VCaP (cell line): ENCODE measurements around the gene ITM2C.

Experiments used
- H3K27ac ChIP-seq: fragments of 450-650 bp; 2 replicates; pipeline ENCODE4 v1.5.1; 2017
- TF ChIP-seq, protein P1 (sequence below): fragments of 450-650 bp; conservative IDR thresholded peaks from 2 replicates; pipeline ENCODE4 v1.5.1; 2017; ENCODE audit warnings: mild to moderate bottlenecking, moderate library complexity

The ITM2C gene

DNA sequence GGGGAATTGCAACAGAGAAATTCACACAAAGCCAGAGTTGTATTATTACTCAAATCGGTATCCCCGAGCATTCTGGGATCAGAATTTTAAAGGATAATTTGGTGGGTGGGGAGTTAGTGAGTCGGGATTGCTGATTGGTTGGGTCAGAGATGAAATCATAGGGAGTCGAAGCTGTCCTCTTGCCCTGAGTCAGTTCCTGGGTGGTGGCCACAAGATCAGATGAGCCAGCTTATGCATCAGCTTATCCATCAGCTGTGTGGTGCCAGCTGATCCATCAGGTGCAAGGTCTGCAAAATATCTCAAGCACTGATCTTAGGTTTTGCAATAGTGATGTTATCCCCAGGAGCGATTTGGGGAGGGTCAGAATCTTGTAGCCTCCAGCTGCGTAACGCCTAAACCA, 34.3 kb upstream of the ITM2C start:
- TF ChIP-seq, protein P1, sequence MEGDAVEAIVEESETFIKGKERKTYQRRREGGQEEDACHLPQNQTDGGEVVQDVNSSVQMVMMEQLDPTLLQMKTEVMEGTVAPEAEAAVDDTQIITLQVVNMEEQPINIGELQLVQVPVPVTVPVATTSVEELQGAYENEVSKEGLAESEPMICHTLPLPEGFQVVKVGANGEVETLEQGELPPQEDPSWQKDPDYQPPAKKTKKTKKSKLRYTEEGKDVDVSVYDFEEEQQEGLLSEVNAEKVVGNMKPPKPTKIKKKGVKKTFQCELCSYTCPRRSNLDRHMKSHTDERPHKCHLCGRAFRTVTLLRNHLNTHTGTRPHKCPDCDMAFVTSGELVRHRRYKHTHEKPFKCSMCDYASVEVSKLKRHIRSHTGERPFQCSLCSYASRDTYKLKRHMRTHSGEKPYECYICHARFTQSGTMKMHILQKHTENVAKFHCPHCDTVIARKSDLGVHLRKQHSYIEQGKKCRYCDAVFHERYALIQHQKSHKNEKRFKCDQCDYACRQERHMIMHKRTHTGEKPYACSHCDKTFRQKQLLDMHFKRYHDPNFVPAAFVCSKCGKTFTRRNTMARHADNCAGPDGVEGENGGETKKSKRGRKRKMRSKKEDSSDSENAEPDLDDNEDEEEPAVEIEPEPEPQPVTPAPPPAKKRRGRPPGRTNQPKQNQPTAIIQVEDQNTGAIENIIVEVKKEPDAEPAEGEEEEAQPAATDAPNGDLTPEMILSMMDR: no peak

DNA sequence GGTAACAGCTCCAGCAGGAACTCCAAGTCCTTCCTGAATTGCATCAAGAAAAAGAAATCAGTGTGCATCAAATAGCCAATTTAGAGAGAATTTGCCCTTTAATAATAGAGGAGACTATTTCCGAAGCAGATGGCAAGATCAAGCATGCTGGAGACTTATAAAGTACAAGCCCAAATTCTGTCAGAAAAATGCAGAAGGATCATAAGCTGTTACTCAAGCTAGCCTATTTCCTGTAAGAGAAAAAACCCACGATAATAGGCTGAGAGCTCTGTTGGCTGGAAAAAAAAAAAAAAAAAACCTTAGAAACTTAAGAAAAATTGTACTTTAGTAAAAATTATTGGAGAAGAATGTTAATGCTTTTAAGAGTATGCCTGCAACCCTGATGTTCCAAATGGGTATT, 24.4 kb upstream of the ITM2C start:
- TF ChIP-seq, protein P1: no peak
- H3K27ac ChIP-seq: no peak overlapping the region

More for the DNA sequence above, 34.3 kb upstream of the ITM2C start:
- no peak overlapping the region for H3K27ac ChIP-seq

DNA sequence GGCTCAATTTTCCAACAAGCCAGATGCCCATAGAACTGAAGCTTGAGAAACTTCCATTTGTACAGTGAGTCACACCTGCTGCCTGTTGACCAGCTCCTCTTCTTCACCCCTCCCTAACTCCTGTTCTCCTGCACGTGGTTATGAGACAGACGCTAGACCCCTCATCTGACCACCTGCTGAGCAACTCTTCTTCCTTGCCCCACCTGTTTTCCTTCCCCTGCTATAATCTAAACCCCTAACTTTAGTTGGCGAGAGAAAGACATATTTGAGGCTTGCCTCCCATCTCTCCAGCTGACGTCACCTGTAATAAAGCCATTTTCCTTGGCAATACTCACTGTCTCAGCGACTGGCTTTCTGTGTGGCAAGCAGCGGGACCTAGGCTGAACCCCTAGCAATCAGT, 22.3 kb upstream of the ITM2C start:
- TF ChIP-seq, protein P1: no peak
- no peak overlapping the region for H3K27ac ChIP-seq

DNA sequence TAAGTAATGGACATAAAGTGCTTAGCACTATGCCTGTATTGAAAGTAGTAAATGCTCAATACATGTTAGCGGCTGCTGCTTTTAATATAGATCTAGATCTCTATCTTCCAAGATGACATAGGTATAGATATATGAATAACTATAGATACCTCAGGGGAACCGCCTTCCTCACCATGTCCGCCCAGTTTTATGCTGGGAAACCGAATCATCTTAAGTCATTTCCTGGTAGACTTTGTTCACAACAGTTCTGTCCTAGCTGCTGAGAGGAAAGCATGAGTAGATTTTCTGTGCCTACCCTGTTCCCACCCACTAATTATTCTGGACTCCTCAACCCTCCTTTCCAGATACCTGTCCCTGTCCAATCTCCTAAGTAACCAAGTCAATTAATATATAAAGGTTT, 21.6 kb upstream of the ITM2C start:
- TF ChIP-seq, protein P1: no peak
- H3K27ac ChIP-seq: no peak overlapping the region

DNA sequence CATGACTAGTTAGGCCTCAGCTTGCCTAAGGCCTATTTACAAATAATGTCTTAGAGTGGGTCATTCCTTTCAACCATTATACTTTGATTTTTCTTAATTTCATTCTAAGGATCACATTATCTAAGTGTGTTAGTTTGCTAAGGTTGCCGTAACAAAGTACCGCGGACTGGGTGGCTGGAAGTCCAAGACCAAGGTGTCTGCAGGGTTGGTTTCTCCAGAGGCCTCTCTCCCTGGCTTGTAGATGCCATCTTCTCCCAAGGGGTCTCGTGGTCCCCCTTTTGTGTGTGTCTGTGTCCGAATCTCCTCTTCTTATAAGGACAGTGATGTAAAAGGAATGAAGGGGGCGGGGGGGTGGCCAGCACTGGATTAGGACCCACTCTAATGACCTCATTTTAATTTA, 18.4 kb upstream of the ITM2C start:
- no peak overlapping the region for H3K27ac ChIP-seq
- TF ChIP-seq, protein P1: no peak

DNA sequence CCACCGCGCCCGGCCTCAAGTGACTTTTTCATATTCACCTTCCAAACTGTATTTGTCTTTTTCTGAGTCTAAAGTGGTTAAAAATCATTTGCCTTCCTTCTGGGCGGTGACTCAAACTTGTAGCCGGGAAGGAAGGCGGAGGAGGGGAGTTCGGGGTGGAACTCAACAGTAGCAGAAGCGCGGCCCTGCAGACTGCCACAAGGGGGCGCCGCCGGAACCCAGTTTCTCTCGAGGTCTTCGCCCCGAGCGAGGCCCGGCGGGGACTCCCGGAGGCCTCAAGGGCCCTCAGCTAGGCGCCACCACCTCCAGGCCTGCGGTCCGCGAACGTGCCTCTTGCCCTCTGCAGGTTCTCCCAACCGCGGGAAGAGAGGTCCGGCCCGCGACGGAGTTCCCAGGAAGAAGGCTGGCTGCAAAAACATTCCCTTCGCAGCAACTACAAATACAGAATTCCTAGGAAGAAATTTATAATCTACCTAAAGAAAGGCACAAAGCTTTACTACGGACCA, 16.8 kb upstream of the ITM2C start:
- H3K27ac ChIP-seq: no peak overlapping the region
- TF ChIP-seq, protein P1: no peak

DNA sequence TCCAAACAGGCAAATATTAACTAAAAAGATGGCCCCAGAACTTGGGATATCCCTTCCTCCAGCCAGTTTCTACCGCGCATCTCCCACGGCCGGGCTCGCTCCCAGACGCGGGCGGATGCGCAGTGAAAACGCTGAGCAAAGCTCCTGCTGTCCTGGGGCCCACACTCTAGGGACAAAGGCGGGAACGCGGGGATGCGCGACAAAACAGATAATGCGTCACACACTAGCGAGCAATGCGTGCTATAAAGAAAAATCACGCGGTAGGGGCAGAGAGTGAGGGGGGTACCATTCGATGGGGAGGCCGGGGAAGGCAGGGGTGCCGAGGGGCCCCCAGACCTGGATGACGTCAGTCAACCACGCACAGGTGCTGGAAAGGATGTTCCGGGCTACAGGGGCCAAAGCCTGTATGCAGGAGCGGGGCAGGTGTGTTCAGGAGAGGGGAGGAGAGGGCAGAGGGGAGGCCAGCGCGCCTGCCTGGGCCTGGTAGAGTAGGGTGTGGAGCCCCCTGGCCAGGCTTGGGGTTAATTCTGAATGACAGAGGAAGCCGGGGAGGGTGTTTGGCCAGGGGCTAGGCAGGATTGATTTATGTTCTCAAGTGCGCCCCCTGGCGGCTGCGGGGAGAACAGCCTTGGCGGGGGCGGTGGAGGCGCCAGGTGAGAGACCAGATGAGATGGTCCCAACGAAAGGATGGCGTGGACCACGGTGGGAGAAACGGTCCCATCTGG, 14.9 kb upstream of the ITM2C start:
- TF ChIP-seq, protein P1: no peak
- no peak overlapping the region for H3K27ac ChIP-seq
